GM12892 (cell line): ENCODE measurements around the gene NAP1L1.

Source experiments
- POLR2A ChIP-seq: IDR thresholded peaks from 2 replicates; pipeline ENCODE4 v1.6.1; 2011; ENCODE audit warnings: low read depth, low read length, control low read depth
- POLR2AphosphoS5 ChIP-seq: IDR thresholded peaks from 2 replicates; pipeline ENCODE4 v1.6.1; 2011; ENCODE audit warnings: low read depth, low read length, control low read depth
- TAF1 ChIP-seq: IDR thresholded peaks from 2 replicates; pipeline ENCODE4 v1.6.1; 2011; ENCODE audit warnings: low read depth, mild to moderate bottlenecking, control low read depth, low read length, borderline replicate concordance

- TF ChIP-seq POLR2AphosphoS5 = no peak
- TF ChIP-seq POLR2A = no peak
- no peak for TF ChIP-seq TAF1
These were observed 33.3 kb upstream of the NAP1L1 start for GRCh38 chr12:76117751-76118150.
